Stimulated activated memory B cell treated with anti-CD40 and anti-IgM and Interleukin-4, amounts not matched to agents 10 μg/mL and 1 μg/mL and 100 μg/mL, for 72 hours (primary cell): ENCODE measurements around the gene IL18BP.
A peak's percentile ranks its signal among the peaks of the same experiment; 100 is the strongest.

ENCODE experiments used
- ATAC-seq: fragments of 150-1000 bp; cut with Tn5 transposase; 2 replicates; pipeline ENCODE4 v1.10.0; 2021
- H3K27ac Mint-ChIP-seq: one replicate; pipeline ENCODE4 v1.8.0; 2022; ENCODE audit warnings: mild to moderate bottlenecking, mixed read lengths
- H3K27me3 Mint-ChIP-seq: one replicate; pipeline ENCODE4 v1.8.0; 2022; ENCODE audit warnings: mixed read lengths
- H3K36me3 Mint-ChIP-seq: one replicate; pipeline ENCODE4 v1.8.0; 2022; ENCODE audit warnings: mixed read lengths
- H3K4me1 Mint-ChIP-seq: one replicate; pipeline ENCODE4 v1.8.0; 2022; ENCODE audit warnings: mixed read lengths
- H3K4me3 Mint-ChIP-seq: one replicate; pipeline ENCODE4 v1.8.0; 2022; ENCODE audit warnings: mild to moderate bottlenecking, moderate library complexity, mixed read lengths
- H3K9me3 Mint-ChIP-seq: one replicate; pipeline ENCODE4 v1.8.0; 2022; ENCODE audit warnings: mixed read lengths

Gene IL18BP

GRCh38 chr11:71998649-71999310 lies at the start of gene IL18BP:
IL18BP (plus strand) TSS chr11:71998909; CDS start chr11:71999985, 1,076 bp downstream.
- Mint-ChIP-seq H3K4me1 (peaks cover 65% of the 10 kb centered on the region), H3K27me3 (no peaks in the 10 kb centered on the region), H3K4me3 (peak within 1 kb of the TSS; percentile 91), H3K36me3 (peaks cover 80% of the 10 kb centered on the region), H3K9me3 (no peaks in the 10 kb centered on the region), H3K27ac (peak within 1 kb of the TSS; percentile 99)
- peak; percentile 71 for ATAC-seq

- Mint-ChIP-seq H3K27me3 (no peaks in the 10 kb centered on the region), H3K9me3 (no peaks in the 10 kb centered on the region), H3K27ac (no peak overlapping the region), H3K4me3 (no peak overlapping the region), H3K4me1 (peaks cover 54% of the 10 kb centered on the region), H3K36me3 (peaks cover 30% of the 10 kb centered on the region)
- no peak for ATAC-seq
Measured at GRCh38 chr11:71949034-71949433, 49.7 kb upstream of the IL18BP start.

DNA sequence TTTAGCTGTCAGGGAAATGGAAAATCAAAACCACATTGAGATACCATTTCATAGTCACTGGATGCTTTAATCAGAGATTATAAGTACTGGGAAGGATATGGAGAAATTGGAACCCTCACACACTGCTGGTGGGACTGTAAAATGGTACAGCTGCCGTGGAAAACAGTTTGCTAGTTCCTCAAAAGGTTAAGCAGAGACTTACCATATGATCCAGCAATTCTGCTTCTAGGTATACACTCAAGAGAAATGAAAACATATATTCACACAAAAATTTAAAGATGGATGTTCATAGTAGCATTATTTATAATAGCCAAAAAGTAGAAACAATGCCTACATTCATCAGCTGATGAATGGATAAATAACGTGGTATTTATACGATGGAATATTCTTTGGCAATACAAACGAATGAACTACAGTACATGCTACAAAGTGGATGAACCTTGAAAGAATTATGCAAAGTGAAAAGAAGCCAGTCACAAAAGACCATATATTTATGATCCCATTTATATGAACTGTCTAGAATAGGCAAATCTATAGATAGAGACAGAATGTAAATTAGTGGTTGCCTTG lies 46.9 kb upstream of the IL18BP start:
- no peak overlapping the region for H3K4me3 Mint-ChIP-seq
- no peak for ATAC-seq
- H3K27me3 Mint-ChIP-seq, result no peaks in the 10 kb centered on the region
- no peaks in the 10 kb centered on the region for H3K9me3 Mint-ChIP-seq
- peaks cover 20% of the 10 kb centered on the region for H3K36me3 Mint-ChIP-seq
- H3K4me1 Mint-ChIP-seq, result peaks cover 53% of the 10 kb centered on the region
- H3K27ac Mint-ChIP-seq, result no peak overlapping the region

DNA sequence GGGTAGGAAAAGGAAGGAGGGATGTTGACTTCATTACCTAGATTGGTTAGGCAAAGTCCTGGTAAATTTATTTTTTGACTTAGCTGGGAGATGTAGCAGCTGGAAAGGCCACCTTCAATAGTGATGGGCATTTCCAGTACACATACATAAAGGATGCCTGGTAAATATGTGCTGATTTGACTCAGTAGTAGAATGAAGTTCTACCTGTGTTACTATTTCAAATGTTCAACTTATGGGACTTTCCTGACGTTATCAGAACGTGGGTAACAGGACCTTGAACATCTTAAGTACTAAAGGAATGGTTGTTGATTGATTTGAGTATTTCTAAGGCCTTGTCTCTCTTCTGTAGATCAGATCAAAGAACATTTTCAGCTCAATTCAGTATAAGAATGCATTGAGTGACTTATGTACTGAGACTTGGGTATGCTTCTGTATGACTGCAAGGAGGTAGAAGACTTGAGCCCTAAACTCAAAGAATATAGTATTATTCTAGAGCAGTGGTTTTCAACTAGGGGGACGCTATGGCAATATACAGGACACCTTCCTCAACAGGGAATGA lies 42.7 kb upstream of the IL18BP start:
- H3K36me3 Mint-ChIP-seq, result peaks cover 33% of the 10 kb centered on the region
- H3K9me3 Mint-ChIP-seq, result peaks cover 2% of the 10 kb centered on the region
- ATAC-seq, result no peak
- no peaks in the 10 kb centered on the region for H3K27me3 Mint-ChIP-seq
- peak overlapping the region; percentile 25 for H3K27ac Mint-ChIP-seq
- H3K4me1 Mint-ChIP-seq, result peaks cover 43% of the 10 kb centered on the region
- H3K4me3 Mint-ChIP-seq, result no peak overlapping the region

DNA sequence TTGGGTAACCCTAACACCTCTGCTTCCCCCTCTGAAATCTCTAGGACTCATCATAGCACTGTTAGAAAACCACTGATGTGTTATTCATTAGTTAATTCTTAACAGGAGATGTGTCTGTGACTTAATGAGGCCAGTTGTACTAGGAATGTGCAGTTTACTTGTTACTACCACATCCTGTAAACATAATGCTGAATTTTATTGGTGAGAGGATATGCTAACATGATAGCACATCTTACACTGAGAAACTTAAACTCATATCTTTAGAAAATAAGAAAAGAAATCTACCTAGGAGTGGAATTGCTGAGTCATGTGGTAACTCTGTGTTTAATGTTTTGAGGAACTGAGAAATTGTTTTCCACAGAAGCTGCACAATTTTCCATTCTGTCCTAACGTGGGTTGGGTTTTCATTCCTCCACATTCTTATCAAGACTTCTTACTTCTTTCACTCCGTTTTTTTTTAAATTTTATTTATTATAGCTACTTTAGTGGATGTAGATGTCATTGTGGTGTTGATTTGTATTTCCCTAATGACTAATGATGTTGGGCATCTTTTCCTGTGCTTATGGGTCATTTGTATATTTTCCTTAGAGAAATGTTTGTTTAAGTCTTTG lies 36.2 kb upstream of the IL18BP start:
- peak overlapping the region; percentile 30 for H3K4me3 Mint-ChIP-seq
- peaks cover 2% of the 10 kb centered on the region for H3K9me3 Mint-ChIP-seq
- no peaks in the 10 kb centered on the region for H3K27me3 Mint-ChIP-seq
- peaks cover 31% of the 10 kb centered on the region for H3K36me3 Mint-ChIP-seq
- peaks cover 23% of the 10 kb centered on the region for H3K4me1 Mint-ChIP-seq
- ATAC-seq, result peak; percentile 78
- H3K27ac Mint-ChIP-seq, result peak overlapping the region; percentile 66

DNA sequence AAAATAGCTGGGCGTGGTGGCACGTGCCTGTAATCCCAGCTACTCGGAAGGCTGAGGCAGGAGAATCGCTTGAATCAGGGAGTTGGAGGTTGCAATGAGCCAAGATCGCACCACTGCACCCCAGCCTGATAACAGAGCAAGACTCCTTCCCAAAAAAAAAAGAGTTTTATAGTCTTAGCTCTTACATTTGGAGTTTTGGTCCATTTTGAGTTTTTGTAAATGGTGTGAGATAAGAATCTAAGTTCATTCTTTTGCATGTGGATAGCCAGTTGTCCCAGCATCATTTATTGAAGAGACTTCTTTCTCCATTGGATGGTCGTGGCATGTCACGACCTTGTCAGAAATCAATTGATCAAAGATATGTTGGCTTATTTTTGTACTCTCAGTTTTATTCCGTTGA lies 35.2 kb upstream of the IL18BP start:
- Mint-ChIP-seq H3K4me3 (no peak overlapping the region), H3K27me3 (no peaks in the 10 kb centered on the region), H3K9me3 (peaks cover 2% of the 10 kb centered on the region), H3K4me1 (peaks cover 23% of the 10 kb centered on the region), H3K27ac (no peak overlapping the region), H3K36me3 (peaks cover 31% of the 10 kb centered on the region)
- ATAC-seq, result no peak

DNA sequence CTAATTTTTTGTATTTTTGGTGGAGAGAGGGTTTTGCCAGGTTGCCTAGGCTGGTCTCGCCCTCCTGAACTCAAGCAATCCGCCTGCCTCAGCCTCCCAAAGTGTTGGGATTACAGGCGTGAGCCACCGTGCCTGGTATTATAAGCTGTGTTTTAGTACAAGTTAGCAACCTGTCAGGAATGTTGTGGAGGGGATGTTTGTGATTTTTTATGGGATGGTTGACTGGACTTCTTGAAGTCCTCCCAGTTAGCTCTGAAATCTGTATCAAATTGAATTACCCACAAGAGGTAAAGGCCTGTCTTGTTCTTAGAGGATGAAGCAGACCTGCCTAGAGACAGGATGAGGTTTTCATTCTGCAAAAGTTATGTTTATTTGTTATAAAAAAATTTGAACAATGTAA lies 34.1 kb upstream of the IL18BP start:
- no peak for ATAC-seq
- H3K27me3 Mint-ChIP-seq, result no peaks in the 10 kb centered on the region
- H3K4me1 Mint-ChIP-seq, result peaks cover 23% of the 10 kb centered on the region
- peaks cover 29% of the 10 kb centered on the region for H3K36me3 Mint-ChIP-seq
- H3K27ac Mint-ChIP-seq, result no peak overlapping the region
- no peak overlapping the region for H3K4me3 Mint-ChIP-seq
- H3K9me3 Mint-ChIP-seq, result peaks cover 2% of the 10 kb centered on the region

DNA sequence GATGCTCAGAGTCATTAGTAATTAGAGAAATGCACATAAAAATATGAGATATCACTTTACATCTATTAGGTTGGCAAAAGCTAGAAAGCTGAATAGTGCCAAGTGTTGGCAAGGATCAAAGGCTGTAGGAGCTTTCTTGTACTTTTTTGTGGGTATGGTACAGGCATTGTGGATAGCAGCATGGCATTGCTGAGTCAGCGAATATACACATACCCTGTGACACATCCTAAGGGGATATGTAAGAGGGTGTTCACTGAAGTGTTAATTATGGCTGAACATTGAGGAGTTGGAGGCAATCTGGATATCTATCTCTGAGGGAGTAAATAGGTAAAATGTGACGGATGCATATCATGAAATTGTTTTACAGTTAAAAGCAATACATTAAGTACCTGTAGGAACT lies 27.0 kb upstream of the IL18BP start:
- no peaks in the 10 kb centered on the region for H3K27me3 Mint-ChIP-seq
- ATAC-seq, result no peak
- no peak overlapping the region for H3K4me3 Mint-ChIP-seq
- peaks cover 37% of the 10 kb centered on the region for H3K36me3 Mint-ChIP-seq
- H3K27ac Mint-ChIP-seq, result no peak overlapping the region
- H3K9me3 Mint-ChIP-seq, result no peaks in the 10 kb centered on the region
- H3K4me1 Mint-ChIP-seq, result peaks cover 4% of the 10 kb centered on the region

DNA sequence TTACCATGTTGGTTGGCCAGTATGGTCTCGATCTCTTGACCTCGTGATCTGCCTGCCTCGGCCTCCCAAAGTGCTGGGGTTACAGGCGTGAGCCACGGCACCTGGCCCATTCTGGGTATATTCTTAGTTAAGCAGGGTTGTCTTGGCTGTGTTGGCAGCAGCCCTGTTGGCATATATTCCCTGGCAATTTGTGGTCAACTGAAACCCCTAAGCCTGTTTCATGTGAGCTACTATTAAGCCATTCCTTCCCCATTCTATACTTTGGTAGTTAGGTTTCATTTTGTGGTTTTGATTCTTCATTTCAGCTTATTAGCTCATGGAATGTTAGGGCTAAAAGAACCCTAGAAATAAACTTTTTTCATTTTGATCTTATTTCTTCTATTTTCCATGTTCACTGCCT lies 22.2 kb upstream of the IL18BP start:
- Mint-ChIP-seq H3K36me3 (peaks cover 50% of the 10 kb centered on the region), H3K27ac (peak overlapping the region; percentile 95), H3K4me1 (peaks cover 29% of the 10 kb centered on the region), H3K4me3 (no peak overlapping the region), H3K9me3 (no peaks in the 10 kb centered on the region), H3K27me3 (no peaks in the 10 kb centered on the region)
- no peak for ATAC-seq

DNA sequence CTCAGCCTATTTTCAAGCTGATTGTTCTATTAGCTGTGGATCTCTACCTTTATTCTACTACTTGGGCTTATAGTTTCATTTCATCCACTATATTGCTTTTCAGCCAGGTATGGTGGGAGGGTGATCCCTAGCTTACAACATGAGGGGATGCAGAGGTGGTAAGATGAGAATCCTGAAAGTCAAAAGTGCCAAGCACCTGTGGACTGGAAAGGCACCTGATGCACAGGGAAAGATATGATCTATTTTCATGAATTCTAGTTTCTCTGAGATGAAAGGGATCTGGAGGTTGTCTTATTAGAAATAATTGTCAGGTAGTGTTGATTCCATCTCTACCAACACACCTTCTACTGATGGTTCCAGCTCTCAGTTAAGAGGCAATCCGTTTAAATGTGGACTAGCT lies 21.6 kb upstream of the IL18BP start:
- Mint-ChIP-seq H3K27ac (peak overlapping the region; percentile 95), H3K4me3 (no peak overlapping the region), H3K9me3 (no peaks in the 10 kb centered on the region), H3K27me3 (no peaks in the 10 kb centered on the region), H3K4me1 (peaks cover 29% of the 10 kb centered on the region), H3K36me3 (peaks cover 50% of the 10 kb centered on the region)
- ATAC-seq, result no peak

GRCh38 chr11:71977743-71978418 lies 20.8 kb upstream of the IL18BP start:
- no peaks in the 10 kb centered on the region for H3K9me3 Mint-ChIP-seq
- no peaks in the 10 kb centered on the region for H3K27me3 Mint-ChIP-seq
- peaks cover 29% of the 10 kb centered on the region for H3K4me1 Mint-ChIP-seq
- peak; percentile 97 for ATAC-seq
- H3K27ac Mint-ChIP-seq, result peak overlapping the region; percentile 95
- H3K36me3 Mint-ChIP-seq, result peaks cover 55% of the 10 kb centered on the region
- H3K4me3 Mint-ChIP-seq, result peak overlapping the region; percentile 12

DNA sequence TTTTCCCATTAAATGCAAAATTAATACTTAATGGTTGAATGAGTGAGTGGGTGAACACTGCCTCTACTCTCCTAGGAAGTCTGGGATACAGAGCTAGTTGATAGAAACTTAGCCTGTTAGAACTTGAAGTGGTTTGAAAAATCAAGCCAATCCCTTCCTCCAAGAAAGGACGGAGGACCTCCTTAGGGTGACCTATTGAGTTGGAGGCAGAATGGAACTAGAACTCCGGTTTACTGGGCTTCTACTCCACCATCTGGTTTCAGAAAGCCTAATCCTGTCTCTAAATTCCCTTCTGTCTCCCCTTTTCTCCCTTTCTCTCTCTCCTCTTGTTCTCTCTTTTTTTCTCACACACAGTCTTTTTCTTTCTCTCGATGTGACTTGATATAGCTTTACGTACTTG lies 19.6 kb upstream of the IL18BP start:
- H3K27me3 Mint-ChIP-seq, result no peaks in the 10 kb centered on the region
- H3K9me3 Mint-ChIP-seq, result no peaks in the 10 kb centered on the region
- peak overlapping the region; percentile 95 for H3K27ac Mint-ChIP-seq
- H3K4me1 Mint-ChIP-seq, result peaks cover 29% of the 10 kb centered on the region
- H3K4me3 Mint-ChIP-seq, result no peak overlapping the region
- ATAC-seq, result no peak
- H3K36me3 Mint-ChIP-seq, result peaks cover 55% of the 10 kb centered on the region

- ATAC-seq, result no peak
- H3K27ac Mint-ChIP-seq, result peak overlapping the region; percentile 95
- H3K9me3 Mint-ChIP-seq, result no peaks in the 10 kb centered on the region
- H3K4me1 Mint-ChIP-seq, result peaks cover 29% of the 10 kb centered on the region
- peaks cover 52% of the 10 kb centered on the region for H3K36me3 Mint-ChIP-seq
- H3K27me3 Mint-ChIP-seq, result no peaks in the 10 kb centered on the region
- no peak overlapping the region for H3K4me3 Mint-ChIP-seq
Measured at GRCh38 chr11:71979602-71980001, 19.1 kb upstream of the IL18BP start.

- Mint-ChIP-seq H3K27ac (peak overlapping the region; percentile 82), H3K27me3 (no peaks in the 10 kb centered on the region), H3K4me3 (no peak overlapping the region), H3K9me3 (no peaks in the 10 kb centered on the region), H3K4me1 (peaks cover 33% of the 10 kb centered on the region), H3K36me3 (peaks cover 55% of the 10 kb centered on the region)
- ATAC-seq, result peak; percentile 92
Measured at GRCh38 chr11:71986131-71986530, 12.6 kb upstream of the IL18BP start.

DNA sequence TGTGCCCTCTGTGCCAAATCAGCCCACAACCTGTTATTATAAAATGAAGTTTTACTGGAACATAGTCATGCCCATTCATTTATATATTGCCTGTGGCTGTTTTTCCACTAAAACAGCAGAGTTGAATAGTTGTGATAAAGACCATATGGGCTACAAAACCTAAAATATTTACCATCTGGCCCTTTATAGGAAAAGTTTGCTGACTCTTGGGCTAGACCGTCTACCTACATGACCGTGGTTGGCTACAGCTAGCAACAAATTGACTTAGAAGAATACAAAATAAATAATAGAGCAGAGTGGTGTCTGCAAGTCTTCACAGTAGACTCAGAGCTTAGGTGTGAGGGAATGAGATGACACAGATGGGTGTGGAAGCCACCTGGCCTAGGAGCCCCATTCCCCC lies 11.2 kb upstream of the IL18BP start:
- Mint-ChIP-seq H3K27ac (peak overlapping the region; percentile 82), H3K27me3 (no peaks in the 10 kb centered on the region), H3K4me3 (no peak overlapping the region), H3K9me3 (no peaks in the 10 kb centered on the region), H3K36me3 (peaks cover 41% of the 10 kb centered on the region), H3K4me1 (peaks cover 47% of the 10 kb centered on the region)
- ATAC-seq, result no peak
